GM21381 (cell line): ENCODE data around the gene RGL4.
"Not testable (repeated sequence)": the region's sequence is repeated elsewhere in the genome, so short reads cannot be mapped to it uniquely, and the experiment has no call there.

Experiments used
- ATAC-seq: cut with Tn5 transposase; IDR thresholded peaks from one replicate; pipeline ENCODE4 v1.9.1; 2021; ENCODE audit warnings: mild to moderate bottlenecking, moderate library complexity; ENCODE audit not compliant: unreplicated experiment

RGL4 gene

GRCh38 chr22:23728108-23728507 is 37.3 kb downstream of the RGL4 start:
- not testable (repeated sequence) for ATAC-seq

GRCh38 chr22:23737696-23738095 is 46.9 kb downstream of the RGL4 start:
- no peak for ATAC-seq

GRCh38 chr22:23742505-23743264 is 51.9 kb downstream of the RGL4 start:
- ATAC-seq: no peak

GRCh38 chr22:23743303-23743705 is 52.5 kb downstream of the RGL4 start:
- ATAC-seq: no peak

- no peak for ATAC-seq
Observed at GRCh38 chr22:23744001-23744400, 53.2 kb downstream of the RGL4 start.

- no peak for ATAC-seq
Observed at GRCh38 chr22:23744485-23744884, 53.7 kb downstream of the RGL4 start.

GRCh38 chr22:23745791-23746190 is 55.0 kb downstream of the RGL4 start:
- no peak for ATAC-seq
